GM18861 (cell line): ENCODE results near the gene HLA-DOA.

Experiments
- ATAC-seq: cut with Tn5 transposase; IDR thresholded peaks from one replicate; pipeline ENCODE4 v1.9.1; 2021; ENCODE audit not compliant: unreplicated experiment

The HLA-DOA gene

DNA sequence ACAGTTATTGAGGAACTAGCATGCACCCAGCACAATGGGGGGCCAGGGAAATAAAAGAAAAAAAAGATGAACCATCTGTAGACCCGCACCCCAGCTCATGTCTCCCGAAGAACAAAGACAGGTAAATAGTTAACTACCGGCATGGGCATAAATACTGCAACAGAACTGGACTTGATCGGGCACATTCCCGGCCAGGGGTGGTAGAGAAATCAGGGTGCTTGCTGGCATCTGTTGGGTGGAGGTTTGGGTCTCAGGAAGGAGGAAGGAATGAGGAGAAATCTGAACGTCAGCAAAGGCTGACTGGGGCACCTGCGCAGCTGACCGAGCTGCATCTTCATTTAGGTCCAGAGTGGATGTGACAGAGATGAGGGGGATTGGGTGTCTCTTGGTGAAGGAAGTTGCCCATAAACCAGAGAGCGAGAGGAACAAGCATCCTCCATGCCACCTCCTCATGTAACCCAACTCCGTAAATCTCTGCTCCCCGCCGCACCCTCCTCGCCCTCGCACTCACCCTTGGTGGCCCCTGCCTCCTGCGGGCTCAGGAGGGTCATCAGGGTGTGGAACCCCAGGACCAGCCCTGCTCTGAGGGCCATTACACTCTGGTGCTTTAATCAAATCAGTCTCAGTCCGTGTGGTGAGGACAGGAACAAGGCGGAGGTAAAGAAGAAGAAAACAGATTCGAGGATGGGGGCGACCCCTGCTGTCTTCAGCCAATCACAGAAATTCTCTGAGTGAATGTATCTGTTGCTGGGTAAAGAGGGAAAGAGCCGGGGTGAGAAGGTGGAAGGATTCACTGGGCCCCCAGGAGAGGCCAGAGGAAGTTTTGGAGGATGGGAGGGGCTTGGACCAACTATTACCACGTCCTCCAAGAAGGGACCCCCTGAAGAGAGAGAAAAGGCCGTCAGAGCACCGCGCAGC, at the start of gene HLA-DOA:
HLA-DOA (minus strand) TSS at position 648 of the 918 bp plus-strand sequence.
- peak; percentile 86 for ATAC-seq

DNA sequence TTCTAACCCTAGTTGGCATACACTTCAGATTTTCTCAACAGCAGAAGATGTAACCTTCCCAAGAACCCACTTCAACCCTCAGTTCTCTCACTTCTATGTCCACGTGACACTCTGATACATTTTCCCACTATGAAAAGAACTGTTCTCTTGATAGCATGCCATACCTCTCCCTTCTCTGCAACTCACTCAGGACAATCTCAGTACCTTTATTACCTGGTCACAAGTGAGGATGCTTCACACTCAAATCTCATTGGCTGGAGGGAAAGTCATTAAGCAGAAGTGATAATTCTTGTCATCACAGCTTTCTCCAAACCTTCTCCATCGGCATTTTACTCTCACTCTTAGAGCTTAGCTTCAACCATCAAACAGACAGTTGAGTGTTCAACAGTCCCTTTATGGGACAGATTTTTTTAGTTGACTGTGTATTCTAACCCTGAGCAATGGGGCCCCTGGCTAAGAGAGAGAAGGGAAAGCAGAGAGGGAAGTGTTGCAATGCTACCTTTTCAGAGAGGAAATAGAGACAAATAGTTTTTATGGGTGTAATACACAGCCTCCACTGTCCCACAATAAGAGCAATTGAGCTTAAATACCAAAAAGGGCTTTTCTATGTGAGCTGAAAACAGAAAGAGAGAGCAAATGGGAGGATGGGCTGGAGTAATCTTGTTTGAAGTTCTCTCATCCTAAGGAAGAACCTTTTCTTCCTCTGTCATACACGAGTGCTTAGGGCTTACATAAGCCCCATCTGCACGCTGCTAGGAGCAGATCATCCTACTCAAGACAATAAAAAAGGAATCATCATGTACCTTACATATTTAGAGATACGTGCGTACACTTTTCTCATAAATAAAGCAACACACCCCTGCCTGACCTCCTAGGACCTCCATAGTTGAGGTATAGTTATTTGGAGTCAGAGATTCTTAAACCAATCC, 48.1 kb upstream of the HLA-DOA start:
- no peak for ATAC-seq

DNA sequence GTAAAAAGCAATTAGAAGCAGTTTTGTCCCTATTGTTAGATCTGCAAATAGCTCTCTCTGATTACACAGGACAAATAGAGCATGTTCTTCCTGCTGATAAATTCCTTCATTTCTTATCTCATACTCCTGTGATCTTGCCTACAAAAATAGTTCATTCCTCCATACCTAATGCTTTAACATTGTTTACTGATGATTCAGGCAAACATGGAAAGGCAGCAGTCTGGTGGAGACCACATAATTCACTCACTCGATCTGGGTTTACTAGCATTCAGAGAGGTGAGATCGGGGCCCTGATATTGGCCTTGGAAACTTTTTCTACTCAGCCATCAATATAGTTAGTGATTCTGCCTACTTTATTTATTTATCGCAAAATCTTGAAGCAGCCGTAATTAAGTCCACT, 43.8 kb upstream of the HLA-DOA start:
- no peak for ATAC-seq

DNA sequence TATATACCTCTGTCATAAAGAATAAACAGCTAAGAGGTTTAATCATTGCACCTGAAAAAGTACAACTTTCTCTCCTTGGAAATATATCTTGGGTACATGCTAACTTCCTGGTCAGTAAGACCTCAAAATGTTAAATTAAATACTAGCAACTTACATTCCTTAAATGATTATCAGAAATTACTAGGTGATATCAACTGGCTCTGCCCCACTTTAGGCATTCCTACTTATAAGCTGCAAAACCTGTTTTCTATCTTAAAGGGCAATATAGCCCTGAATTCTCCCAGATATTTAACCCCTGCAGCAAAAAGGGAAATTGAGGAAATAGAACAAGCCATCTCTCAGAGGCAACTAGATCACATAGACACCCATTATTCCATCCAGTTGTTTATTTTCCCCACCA, 43.2 kb upstream of the HLA-DOA start:
- no peak for ATAC-seq

DNA sequence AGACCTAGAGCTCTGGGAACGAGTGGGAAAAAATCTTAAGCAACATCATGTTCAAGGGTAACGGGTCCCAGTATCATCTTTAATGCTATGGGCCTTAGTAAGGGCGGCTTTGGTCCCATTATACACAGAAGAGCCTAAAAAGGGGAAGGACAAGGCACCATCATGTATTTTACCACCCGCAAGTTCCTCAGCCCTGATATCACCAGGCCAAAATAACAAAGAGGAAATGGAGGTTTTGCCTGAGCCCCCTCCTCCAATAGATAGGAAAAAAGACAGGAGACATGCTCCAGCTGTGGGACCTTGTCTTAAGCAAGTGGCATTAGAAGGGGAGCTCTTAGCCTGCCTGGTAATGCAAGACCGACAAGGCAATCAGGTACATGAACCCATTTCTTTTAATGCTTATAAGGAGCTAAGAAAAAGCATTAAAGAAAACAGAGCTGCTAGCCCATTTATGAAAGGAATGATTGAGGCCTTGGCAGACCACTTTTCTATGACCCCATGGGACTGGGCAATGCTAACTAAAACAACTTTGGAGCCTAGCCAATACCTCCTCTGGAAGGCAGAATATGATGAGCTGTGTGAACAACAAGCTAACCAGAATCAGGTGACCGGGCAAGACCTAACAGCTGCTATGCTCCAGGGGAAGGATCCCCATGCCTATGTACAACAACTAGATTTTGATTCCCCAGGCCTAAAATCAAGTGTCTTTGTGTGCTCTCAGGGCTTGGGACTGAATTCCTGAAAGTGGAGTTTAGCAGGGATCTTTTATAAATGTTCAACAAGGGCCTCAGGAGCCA, 40.8 kb upstream of the HLA-DOA start:
- ATAC-seq, result no peak

DNA sequence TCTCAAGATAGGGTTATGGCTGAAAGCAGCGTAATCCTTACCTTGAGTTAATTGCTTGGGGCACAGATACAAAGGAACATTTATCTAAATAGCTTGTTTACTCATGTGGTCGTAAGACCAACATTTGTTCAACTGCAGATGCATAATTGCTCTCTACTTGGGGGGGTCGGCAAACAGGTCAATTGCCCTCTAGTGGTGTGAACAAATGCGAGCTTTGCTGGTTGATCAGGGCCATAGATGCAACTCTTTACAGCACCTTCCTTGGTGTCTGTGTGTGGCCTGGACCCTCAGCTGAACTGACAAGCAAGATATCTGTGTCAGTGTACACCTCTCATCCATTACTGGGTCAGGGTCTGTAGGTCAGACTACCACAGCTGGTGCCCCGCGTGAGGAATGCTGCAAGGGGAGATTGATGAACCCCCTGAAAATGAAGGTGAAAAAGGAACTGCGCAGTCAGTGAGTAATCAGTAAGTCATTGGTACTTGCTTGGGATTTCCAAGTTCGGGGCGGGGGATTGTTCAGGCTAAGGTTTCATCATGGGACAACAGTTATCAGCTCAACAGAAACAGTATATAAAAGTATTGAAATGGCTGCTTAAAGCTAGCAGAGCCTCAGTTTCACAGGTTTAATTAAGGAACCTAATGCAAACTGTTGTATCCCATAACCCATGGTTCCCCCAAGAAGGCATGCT, 40.1 kb upstream of the HLA-DOA start:
- ATAC-seq, result no peak

DNA sequence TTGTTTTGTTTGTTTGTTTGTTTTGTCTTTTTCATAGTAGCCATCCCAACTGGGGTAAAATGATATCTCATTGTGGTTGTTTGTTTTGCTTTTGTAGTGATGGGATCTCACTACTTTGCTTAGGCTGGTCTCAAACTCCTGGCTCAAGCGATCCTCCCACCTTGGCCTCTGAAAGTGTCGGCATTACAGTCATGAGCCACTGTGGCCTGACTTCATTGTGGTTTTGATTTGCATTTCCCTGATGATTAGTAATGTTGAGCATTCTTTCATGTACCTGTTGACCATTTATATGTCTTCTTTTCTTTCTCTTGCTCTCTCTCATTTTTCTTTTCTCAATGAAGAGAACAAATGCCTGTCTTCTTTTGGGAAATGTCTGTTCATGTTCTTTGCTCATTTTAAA, 30.8 kb upstream of the HLA-DOA start:
- ATAC-seq, result no peak

DNA sequence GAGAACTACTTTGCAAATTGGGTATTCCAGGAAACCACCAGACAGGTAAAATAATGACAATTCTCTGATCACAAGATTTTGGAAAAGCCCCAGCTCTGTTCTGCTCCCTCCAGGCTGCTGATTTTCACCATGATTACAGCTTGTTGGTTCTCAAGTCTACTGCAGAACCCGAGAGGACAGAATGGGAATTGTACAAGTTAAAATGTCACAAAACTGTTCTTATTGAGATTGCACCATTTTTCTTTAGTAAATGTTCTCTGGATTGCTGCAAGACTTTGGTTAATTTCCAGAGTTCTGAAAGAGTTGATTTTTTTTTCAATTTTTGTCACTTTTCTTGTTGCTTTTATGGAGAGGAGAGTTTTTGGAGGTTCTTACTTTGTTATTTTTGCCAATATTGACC, 27.1 kb upstream of the HLA-DOA start:
- no peak for ATAC-seq

DNA sequence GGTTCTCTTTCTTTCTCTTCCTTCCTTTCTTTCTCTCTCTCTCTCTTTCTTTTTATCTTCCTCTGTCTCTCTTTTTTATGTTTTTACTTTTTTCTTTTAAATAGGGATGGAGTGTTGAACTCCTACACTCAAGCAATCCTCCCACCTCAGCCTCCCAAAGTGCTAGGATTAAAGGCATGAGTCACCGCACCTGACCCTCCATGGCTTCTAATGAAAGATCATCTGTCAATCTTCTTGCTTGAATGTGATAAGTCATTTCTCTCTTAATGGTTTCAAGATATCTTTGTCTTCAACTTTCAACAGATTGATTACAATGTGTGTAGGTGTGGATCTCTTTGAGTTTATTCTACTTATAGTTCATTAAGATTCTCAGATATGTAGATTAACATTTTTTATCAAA, 25.2 kb upstream of the HLA-DOA start:
- ATAC-seq, result no peak

DNA sequence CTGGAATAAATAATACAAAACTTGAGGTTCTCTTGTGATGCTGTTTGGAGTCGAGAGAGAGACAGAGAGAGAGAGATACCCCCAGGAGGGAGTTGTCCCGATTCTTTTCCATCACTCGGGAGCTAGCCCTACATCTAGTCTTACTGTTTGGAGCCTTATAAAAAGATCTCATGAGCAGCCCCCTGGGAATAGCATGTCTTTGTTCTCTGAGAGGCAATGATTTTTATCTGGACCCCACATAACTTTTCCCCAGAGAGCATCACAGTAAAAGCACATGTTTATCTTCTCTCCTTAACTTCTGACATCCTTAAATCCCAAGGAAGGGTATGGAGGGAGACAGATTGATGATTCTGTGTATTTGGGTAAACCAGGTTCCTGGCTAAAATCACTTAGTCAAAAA, 20.9 kb upstream of the HLA-DOA start:
- no peak for ATAC-seq

DNA sequence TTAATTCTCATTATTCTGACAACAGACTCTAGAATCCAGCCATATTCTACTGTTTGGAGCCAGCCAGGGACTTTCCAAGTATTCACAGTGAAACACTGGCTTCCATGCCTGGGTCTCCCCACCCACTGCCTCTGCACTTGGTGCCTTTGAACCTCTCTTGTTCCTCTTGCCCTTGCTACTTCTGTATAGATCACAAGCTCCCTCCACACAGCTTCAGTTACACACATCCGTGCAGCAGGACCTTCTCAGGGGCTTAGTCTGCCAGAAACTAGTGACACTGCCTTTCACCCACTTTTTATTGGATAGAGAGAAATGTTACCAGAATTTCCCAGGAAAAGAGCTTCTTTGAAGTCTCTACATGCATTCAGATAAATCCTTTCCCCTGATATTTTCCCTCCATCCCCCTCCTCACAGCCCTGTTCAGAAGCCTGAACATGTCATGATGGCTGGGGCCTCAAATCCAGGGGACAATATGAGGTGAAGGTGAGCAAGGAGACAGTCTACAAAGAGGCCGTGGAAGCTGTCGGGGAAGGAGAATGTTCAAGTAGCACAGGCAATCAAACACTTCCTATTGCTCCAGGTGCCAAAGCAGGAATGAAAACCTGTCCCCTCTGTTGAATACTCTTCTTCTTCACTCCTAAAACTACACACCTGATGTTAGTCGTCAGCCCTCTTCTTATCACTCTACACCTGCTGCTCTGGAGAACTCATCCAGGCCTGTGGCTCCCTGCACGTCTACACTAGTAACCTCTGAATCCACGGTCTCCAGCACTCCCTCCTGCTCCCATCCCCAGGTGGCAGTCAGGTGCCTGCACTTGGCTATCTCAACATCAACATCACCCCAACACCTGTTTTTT, 20.2 kb upstream of the HLA-DOA start:
- ATAC-seq, result peak; percentile 64

DNA sequence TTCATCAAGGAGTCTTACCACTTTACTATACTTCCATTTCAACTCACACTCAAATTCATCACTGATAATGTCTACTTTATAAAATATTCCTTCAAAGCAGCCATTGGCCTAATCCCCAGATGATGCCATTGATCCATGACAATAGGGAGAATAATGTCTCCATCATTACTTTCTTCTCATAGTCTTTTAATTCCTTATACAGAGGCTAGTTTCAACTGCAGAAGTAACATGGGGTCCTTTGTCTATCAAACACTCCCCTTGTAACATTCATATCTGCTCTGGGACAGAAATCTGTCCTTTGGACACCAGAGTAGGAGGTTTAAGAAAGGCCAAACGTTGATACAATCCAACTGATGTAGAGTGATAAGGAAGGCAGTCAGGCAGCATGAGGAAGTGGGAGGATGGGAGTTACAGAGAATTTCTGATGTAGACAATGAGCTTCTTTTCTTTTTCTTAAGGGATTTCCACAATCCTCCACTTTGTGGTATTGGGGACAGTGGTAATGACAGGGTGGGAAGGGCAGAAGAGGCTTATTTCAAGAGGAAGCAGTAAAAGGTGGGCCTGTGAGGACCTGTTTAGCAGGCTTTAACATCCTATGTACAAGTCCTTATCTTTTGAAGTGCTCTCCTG, 18.9 kb upstream of the HLA-DOA start:
- ATAC-seq, result no peak

DNA sequence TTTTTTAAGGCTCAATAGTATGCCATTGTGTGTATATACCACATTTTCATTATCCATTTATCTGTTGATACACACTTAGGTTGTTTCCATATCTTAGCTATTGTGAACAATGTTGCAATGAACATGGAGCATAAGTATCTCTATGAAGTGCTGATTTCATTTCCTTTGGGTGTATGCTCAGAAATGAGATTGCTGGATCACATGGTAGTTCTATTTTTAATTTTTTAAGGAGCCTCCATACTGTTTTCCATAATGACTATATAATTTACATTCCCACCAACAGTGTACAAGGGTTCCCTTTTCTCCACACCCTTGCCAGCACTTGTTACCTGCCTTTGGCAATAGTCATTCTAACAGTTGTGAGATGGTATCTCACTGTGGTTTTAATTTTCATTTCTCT, 15.1 kb upstream of the HLA-DOA start:
- no peak for ATAC-seq

DNA sequence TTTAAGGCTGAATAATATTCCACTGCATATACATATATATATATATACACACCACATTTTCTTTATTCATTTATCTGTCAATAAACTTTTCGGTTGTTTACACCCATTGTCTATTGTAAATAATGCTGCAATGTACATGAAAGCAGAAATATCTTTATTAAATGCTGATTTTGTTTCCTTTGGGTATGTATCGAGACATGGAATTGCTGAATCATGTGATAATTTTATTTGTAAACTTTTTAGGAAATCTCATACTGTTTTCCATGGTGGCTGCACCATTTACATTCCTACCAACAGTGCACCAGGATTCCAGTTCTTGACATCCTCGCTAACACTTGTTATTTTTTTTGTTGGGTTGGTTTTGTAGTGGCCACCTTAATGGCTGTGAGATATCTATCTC, 14.1 kb upstream of the HLA-DOA start:
- no peak for ATAC-seq

DNA sequence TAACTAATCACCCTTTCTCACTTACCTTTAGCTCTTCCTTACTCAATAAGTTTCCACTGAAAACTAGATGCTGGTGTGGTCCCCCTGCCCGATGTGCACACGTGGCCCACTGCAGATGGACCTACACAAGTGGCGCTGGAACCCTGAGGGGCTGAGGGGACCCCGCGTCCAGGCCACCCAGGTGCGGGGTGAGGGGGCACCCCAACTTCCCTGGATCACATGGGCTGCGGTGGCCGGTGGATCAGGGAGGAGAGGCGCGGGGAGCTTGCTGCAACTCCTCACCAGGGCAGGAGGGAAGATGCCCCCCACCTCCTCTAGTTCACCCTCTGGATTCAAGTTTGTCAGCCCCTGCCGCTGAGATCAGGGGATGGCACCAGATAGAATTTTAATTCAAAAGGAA, 12.5 kb upstream of the HLA-DOA start:
- ATAC-seq, result no peak

DNA sequence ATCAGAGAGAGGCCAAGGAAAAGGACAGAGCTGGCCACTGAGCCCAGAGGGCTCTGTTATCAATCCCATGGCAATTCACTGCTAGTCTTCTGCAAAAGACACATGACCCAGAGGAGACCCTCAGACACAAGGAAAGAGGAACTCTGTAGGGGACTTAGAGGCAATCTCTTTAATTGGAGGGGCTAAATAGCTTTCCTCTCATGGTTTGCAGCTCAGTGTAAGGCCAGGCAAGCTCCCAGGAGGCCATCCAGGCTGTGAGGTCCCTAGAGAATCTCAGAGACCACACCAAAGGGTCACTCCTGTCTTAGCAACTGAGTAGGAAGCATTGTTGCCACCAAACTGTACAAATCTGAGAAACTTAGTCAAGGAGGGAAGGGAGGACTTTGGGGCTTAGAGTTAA, 10.0 kb upstream of the HLA-DOA start:
- no peak for ATAC-seq

DNA sequence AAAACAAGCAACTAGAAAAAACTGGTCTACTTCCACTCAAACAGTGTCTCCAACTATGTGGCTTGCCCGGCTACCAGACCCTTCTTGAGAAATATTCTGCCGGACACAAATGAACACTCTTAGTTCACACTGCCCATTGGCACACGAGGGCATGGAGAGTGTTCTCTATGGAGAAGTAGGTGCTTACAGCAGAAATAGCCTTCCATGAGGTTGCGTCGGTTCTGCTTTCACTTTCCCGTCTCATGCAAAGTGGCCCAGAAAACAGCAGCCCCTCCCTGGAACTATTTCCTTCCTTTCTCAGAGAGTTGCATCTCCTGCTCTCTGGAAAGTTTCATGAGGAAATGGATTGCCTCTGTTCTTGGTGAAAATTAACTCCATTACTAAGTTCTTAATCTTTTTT, 9.5 kb upstream of the HLA-DOA start:
- ATAC-seq, result peak; percentile 50

DNA sequence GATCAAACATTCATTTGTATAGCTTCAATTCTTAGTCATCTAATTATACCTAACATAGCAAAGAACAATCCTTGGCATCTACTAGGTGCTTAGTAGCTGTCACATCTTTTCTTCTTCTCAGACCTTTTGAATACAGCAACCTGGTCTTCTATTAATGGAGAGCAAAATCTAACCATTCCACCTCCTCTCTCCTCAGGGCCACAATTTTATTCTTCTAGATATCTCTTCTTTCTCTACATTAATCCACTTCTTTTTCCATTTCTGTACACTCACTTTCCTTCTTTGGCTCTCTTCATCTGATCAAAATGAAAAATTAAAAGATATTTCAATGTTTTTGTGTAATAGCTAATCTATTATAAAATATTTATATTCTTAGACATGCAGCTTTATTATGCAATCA, 9.0 kb upstream of the HLA-DOA start:
- no peak for ATAC-seq

DNA sequence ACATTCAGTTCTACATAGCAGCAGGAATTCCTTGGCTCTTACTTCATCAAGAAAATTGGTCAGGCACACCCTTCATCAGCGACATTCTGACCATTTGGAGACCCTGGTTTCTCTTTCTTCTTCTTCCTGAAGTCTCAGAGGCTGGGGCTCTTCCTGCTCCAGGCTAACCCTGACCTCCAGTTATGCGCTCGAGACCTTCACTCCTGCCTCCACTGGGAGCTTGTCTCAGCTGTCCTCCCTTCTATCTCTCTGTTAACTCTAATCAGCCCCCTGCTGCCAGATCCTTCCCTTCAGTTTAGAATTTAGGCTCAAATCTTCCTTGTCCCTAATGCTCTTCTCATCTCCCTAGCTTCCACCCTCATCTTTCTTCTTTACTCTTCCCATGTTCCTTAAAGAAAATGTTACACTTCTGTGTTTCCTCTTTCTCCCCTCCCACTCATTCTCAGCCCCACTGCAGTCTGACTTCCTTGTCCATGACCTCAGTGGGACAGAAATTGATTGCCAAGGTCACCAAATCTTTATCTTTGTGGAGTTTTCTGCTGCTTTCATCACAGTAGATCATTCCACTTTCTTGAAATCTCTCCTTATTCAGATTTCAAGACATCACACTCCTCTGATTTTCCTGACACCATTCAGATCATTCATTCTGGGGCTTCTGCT, 8.4 kb upstream of the HLA-DOA start:
- ATAC-seq, result no peak
